Measurements from ENCODE around the gene GBP4.
"Not testable (repeated sequence)": the region's sequence is repeated elsewhere in the genome, so short reads cannot be mapped to it uniquely, and the experiment has no call there.

Gene GBP4

GRCh38 chr1:89198491-89199072 is at the start of gene GBP4:
TSS of gene GBP4 (minus strand) at chr1:89198942. CDS start at chr1:89198834, 108 bp downstream.
- H3K27ac ChIP-seq, result no peak within 1 kb of the TSS
- no peak for TF ChIP-seq CTCF (IDR thresholded peaks at IDR 0.05)
- TF ChIP-seq ZFX (IDR thresholded peaks at IDR 0.05; ENCODE audit: borderline replicate concordance), result no peak

- no peak for TF ChIP-seq CTCF (IDR thresholded peaks at IDR 0.05)
- no peak for TF ChIP-seq ZFX (IDR thresholded peaks at IDR 0.05; ENCODE audit: borderline replicate concordance)
- H3K27ac ChIP-seq, result no peak overlapping the region
Measured at GRCh38 chr1:89243046-89243445, 44.3 kb upstream of the GBP4 start.

DNA sequence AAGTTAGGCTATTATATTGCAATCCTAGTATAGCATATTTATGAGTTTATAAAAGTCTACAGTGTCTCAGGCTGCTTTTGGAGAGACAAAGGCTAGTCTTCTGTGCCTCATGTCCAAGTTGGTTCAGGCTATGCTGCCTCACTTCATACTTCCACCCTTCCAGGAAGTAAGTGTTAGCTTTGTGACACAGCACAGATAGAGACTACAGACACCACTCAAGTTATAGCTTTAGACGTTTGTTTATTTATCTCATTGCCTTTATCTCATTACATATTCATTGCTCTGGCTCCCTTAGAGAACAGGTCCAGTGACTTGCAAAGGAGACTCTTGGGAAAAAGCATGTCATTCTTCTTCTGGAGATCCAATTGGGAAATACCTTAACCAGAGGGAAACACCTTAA is 22.6 kb upstream of the GBP4 start:
- no peak overlapping the region for H3K27ac ChIP-seq
- TF ChIP-seq ZFX (IDR thresholded peaks at IDR 0.05; ENCODE audit: borderline replicate concordance) (no peak), CTCF (IDR thresholded peaks at IDR 0.05) (no peak)

DNA sequence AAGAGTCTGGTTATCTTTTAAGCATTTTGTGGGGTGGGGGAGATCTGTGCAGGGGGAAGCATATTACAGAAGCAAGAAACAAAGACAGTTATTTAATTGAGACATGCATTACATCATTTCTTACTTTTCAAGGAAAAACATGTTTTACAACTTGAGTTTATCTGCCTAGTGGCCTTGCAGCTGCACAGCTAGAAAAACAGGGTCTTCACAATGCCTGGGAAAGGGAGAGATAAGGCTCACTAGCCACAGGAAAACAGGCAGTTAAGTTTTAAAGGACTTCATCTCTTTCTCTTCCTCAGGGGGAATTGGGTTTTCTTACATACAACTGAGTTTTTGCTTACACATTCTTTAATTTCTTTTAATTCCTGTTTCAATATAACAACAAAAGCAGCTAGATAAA is 21.1 kb upstream of the GBP4 start:
- not testable (repeated sequence) for H3K27ac ChIP-seq

DNA sequence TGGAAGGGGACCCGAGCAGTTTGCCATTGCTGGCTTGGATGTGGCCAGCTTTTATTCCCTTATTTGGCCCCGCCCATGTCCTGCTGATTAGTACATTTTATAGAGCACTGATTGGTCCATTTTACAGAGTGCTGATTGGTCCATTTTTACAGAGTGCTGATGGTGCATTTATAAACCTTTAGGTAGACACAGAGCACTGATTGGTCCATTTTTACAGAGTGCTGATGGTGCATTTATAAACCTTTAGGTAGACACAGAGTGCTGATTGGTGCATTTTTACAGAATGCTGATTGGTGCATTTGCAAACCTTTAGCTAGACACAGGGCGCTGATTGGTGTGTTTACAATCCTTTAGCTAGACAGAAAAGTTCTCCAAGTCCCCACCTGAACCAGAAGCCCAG is 20.2 kb upstream of the GBP4 start:
- H3K27ac ChIP-seq, result not testable (repeated sequence)

DNA sequence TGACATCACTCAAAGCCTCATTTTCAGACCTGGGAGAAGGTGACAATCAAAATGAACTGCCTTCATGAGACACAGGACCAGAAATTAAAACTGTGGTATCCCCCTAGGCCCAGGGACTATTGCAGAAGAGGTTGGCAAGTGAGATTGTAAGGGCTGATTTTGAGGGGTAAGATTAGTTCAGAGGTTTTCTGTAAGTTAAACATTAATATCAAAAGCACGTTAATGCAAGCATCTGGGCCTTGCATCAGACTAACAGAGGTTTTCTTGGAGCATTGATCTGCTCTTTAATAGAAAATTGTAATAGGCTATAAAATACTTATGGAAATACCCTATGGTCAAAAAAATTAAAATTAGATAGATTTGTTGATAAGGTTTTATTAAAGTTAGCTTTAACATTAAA is 14.6 kb upstream of the GBP4 start:
- TF ChIP-seq ZFX (IDR thresholded peaks at IDR 0.05; ENCODE audit: borderline replicate concordance) (no peak), CTCF (IDR thresholded peaks at IDR 0.05) (no peak)
- H3K27ac ChIP-seq, result no peak overlapping the region

DNA sequence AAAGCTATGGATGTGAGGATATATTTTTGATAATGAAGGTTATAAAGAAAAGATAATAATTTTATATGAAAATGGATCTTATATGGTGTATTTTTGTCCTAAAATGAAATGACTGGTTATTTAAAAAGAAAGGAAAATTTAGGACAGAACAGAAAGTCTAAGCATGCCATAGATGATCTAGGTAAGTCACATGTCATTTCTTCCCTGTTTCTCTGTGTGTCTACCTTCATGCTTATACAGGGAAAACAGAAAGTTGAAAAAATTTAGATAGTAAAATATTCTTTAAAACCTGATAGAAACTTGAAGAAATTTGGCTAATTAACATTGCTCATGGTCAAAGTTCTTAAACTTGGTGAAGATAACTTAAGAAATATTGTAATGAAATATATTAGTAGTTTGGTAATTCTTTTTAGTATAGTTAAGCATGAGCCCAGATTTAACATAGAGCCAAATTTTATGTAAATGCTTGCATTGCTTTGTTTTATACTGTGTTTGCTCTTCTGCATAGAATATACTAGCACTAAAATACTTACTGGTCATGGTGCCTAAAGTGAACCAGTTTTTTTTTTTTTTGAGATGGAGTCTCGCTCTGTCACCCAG is 12.4 kb upstream of the GBP4 start:
- H3K27ac ChIP-seq, result no peak overlapping the region
- TF ChIP-seq CTCF (IDR thresholded peaks at IDR 0.05), result no peak
- TF ChIP-seq ZFX (IDR thresholded peaks at IDR 0.05; ENCODE audit: borderline replicate concordance), result no peak

DNA sequence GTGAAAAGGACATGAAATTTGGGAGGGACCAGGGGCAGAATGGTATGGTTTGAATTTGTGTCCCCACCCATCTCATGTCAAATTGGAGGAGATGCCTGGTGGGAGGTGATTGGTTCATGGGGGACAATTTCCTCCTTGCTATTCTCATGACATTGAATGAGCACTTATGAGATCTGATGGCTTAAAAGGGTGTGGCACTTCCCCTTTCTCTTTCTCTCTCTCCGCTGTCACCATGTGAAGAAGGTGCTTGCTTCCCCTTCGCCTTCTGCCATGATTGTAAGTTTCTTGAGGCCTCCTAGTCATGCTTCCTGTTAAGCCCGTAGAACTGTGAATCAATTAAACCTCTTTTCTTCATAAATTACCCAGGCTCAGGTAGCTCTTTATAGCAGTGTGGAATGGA is 7.6 kb upstream of the GBP4 start:
- H3K27ac ChIP-seq, result no peak overlapping the region
- TF ChIP-seq CTCF (IDR thresholded peaks at IDR 0.05), result no peak
- TF ChIP-seq ZFX (IDR thresholded peaks at IDR 0.05; ENCODE audit: borderline replicate concordance), result no peak

Measured in 22Rv1 (cell line).